Kidney glomerular epithelial cell (primary cell): ENCODE results near the gene BHLHA15.
"Not testable (repeated sequence)": the region's sequence is repeated elsewhere in the genome, so short reads cannot be mapped to it uniquely, and the experiment has no call there.

Experiments
- DNase-seq: peaks from one replicate; lab custom pipeline; 2025; lab: John Stamatoyannopoulos, UW

Gene BHLHA15

DNA sequence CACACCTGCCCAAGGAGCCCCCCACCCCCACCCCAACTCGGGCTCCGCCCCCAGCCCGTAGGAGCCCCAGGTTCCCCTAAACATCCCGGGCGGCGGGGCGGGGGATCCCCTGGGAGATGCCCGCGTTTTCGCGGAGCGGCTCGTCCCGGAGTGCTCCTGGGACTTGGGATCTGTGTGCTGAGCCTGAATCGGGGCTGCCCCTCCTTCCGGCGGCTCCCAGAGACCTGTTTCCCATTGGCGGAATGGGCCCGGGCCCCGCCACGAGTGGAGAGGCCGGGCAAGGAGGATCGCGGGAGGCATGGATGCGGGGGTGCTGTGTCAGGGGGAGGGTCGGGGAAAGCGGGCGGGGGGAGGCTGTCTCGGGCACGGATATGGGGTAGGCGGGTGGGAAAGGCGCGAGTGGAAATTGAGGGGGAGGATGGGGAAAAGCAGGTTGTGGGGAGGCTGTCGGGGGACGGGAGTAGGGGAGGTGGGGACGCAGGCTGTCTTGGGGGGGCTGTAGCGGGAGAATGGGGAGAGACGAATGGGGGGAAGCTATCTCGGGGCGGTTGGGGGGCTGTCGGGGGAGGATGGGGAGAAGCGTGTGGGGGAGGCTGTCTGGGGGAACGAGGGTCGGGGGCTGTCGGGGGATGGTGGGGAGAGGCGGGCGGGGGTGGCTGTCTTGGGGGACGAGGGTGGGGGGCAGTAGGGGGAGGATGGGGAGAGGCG, 572 bp upstream of the BHLHA15 start:
- DNase-seq, result no peak

DNA sequence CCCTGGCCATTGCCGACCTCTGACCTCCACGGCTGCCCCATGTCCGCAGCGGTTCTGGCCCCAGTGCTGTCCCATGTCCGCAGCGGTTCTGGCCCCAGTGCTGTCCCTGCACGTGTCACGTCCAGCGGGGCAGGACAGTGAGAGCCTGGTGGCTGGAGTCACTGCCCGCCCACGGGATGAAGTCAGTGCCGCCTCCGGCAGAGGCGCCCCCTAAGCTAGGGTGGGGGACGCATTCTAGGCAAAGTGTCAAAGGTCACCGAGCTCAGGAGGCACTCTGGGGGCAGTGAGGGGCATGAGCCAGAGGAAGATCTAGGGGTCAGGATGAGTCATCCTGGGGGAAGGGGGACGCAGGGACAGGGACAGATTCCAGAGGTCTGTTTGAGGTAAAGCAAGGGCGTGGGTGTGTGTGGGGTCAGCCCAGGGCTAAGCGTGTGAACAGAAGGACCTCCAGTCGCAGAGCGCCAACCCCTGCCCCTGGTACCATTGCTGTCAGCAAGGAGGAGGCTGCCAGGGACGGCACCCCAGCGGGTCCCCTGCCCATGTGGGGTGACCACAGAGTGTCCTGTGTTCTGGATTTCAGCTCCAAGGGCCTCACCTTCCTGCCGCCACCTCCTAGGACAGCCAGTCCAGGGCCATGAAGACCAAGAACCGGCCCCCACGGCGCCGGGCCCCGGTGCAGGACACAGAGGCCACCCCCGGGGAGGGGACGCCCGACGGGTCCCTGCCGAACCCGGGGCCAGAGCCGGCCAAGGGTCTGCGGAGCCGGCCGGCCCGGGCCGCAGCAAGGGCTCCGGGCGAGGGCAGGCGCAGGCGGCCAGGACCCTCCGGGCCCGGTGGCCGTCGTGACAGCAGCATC, 665 bp downstream of the BHLHA15 start:
- DNase-seq, result no peak

DNA sequence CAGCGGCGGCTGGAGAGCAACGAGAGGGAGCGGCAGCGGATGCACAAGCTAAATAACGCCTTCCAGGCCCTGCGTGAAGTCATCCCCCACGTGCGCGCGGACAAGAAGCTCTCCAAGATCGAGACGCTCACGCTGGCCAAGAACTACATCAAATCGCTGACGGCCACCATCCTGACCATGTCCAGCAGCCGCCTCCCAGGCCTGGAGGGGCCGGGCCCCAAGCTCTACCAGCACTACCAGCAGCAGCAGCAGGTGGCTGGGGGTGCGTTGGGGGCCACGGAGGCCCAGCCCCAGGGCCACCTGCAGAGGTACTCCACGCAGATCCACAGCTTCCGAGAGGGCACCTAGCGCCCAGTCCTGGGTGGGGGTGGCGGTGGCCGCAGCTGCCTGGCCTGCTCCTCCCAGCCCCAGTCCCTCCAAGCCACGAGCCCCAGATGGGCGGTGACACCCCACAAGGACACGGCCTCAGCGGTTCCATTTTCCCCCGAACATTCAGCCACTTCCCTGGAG, 1.3 kb downstream of the BHLHA15 start:
- no peak for DNase-seq

DNA sequence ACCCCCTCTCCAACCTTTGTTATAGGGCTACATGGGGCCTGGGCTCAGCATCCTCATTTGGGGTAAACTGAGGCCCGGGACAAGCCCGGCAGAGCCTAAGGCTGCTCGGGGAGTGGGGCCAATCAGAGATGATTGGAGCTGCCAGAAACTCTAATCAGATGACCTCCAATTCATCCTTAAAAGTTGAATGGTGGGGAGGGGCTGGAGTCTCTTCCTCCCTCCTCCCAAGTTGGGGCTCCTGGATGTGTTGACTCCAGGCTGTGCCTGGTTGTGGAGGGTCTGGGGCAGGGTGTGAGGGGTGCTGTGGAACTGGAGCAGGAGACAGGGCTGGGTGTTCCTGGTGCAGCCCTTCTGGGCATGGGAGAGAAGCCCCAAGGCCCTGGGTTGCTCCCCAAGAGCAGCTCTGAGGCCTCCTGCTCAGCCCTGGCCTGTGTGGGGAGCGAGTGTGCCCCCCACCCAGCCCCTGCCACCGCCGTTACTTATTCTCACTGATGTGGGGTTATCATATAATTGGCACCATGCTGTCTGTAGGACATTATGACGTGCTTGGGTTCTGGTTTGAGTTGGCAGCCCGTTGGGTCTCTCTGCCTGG, 2.2 kb downstream of the BHLHA15 start:
- no peak for DNase-seq

DNA sequence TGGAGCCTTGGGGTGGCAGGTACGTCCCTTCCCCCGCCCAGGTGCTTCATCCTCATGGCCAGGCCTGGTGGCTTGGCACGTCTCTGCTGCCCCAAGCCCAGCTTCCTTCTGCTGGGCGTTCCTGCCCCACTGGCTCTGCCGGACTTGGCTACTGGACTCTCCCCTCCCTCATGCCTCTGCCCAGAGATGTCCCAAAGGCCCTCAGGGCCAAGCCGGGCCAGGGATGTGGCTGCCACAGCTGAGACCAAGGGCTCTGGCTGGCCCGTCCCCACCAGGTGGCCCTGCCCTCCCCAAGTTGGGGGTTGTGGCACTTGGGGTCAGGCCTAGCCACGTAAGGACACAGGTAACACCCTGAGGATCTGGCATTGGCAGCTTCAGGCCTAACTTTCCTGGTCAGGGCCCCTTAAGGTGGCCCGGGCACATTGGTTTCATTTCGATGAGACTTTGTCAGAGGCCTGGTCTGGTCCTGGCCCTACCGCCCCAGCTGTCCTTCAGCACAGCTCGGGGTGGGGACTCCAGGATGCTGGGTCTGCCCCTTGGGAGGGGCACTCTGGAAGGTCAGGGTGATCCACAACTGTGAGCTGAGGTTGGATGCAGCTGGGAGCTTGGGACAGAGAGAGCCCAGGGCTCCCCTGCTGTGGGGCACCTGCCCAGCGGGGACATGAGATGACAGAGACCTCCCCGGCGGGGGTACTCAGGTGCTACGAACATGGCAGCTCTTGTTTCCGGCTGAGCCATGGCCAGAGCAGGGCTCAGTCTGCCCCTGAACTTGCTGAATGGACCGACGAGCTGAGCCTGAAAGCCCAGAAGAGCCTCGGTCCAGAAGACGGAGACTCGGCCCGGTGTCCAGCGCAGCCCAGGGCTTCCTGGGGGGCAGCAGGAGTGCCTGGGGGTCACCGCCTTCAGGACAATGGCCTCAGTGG, 2.9 kb downstream of the BHLHA15 start:
- no peak for DNase-seq

DNA sequence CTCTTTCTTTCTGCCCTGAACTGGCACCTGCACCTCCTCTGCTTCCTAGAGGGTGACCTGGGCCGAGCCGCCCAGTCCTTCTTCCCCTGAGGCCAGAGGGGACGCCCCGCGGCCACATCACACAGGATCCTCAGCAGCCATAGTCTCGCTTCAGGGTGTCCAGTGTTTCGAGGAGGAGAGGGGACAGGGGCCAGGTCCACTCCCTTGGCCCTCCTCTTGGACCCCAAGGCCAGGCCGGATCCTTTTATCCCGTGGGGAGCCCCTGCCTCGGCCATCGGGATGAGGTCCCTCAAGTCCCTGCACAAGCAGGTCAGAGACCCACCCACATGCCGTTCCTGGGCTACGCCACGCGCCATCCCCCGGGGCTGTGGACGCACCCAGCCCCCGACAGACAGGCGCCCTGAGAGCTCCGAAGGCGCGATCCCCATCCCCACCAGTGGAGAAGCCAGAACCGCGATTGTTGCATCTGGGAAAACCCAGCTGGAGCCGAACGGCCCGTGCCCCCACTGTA, 3.6 kb downstream of the BHLHA15 start:
- no peak for DNase-seq

DNA sequence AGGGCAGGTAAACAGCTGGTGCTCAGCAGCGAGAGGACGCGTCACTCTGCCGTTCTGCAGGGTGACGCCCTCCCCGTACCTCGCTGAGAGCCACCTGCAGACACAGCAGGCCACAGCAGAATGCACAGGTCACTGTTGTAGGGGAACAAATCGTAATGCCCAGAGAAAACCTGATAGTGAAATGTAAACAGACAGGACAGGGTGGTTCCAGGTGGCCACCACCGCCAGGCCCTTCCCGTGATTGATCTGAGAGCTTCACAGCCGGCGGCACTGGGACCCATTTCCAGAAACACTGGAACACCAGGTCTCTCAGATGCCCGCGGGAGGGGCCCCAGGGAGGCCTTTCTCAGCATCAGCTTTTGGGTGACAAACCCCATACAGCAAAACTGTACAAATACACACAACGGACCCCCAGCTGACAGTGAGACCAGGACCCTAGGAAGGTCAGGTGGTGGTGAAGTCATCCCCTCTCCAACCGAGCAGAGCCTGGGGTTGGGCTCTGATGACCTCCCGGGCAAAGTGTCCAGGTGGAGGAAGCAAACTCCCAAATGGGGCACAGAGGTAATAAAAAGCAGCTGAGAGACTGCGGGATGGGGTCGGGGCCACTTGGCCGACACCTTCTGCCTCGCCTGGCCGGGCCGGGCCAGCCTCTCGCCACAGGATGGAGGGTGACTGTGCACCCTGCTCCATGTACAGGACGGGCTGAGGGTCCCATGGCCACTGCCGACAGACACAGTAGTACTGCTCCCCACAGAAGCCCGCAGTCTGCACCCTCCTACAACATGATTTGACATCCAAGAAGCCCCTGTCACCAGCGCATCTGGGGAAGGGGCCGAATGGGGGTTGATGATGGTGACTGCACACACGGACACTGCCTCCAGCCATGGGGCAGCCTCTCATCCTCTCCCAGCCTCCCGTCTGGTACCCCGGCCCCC, 4.6 kb downstream of the BHLHA15 start:
- DNase-seq, result no peak

DNA sequence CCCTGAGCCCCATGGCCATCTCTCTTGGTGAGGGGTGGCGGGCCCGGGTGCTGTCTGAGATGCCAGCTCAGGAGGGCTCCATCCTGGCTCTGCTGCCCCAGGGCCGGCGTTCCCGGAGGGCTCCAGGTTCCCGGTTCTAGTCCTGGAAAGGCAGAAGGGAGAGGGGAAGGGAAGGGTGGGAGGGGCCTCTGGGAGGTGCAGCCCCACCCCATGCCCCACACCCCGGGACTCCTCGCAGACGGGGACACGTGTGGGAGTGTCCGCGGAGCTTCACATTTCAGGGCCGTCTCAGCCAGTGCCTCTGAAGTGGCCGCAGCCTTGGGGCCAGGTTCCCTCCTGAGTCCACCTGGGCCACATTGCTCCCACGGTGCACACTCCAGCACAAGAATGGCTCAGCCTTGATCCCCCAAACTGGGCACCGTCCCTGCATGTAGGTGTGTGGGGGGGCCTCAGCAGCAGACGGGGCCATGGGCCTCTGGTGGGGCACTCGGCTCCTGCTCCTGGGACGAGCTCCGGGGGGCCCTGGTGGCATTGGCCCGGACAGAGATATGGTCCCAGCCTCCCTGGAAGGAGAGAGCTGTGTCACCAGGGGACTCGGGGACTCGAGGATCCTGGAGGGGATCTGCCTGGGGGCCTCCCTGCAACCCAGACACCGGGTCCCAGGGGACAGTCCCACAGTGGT, 5.8 kb downstream of the BHLHA15 start:
- no peak for DNase-seq

DNA sequence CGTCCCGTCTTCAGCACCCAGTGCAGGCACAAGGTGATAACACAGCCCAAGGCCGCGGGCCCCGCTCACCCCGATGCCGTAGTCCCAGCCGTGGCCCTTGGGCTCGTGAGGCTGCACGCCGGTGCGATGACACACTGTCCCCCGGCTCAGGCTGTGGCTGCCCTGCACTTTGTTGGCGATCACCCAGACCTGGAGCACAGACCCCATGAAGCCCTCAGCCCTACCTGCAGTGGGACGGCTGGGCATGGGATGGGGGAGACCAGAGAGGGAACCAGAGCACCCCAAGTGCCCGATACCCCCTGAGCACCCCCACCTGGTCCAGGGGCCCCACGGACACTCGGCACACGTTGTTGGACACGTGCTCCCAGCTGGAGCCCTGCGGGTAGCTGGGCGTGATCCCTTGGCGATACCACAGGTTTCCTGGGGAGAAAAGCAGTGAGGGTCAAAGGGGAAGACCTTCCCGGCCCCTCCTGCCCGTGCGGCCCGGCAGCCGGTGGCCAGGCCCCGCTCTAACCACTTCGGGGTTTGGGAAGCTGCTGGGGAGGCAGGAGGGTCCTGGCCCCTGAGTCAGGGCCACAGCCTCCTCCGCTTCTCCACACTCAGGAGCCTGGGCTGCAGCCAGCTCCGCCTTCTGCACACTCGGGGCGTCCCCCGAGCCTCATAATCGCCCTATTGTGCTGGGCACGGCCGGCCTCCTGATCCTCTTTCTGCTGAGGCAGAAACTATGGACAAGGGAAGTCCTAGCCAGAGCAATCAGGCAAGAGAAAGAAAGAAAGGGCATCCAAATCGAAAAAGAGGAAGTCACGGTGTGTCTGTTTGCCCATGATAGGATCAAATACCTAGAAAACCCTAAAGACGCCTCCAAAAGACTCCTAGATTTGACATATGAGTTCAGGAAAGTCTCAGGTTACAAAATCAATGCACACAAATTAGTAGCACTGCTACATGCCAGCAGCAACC, 6.7 kb downstream of the BHLHA15 start:
- no peak for DNase-seq

DNA sequence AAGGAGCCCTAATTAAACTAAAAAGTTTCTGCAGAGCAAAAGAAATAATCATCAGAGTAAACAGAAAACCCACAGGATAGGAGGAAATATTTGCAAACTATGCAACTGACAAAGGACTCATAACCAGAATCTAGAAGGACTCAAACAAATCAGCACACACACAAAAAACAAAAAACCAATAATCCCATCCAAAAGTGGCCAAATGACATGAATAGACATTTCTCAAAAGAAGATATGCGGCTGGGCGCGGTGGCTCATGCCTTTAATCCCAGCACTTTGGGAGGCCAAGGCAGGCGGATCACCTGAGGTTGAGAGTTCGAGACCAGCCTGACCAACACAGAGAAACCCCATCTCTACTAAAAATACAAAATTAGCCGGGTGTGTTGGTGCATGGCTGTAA, 8.1 kb downstream of the BHLHA15 start:
- not testable (repeated sequence) for DNase-seq

DNA sequence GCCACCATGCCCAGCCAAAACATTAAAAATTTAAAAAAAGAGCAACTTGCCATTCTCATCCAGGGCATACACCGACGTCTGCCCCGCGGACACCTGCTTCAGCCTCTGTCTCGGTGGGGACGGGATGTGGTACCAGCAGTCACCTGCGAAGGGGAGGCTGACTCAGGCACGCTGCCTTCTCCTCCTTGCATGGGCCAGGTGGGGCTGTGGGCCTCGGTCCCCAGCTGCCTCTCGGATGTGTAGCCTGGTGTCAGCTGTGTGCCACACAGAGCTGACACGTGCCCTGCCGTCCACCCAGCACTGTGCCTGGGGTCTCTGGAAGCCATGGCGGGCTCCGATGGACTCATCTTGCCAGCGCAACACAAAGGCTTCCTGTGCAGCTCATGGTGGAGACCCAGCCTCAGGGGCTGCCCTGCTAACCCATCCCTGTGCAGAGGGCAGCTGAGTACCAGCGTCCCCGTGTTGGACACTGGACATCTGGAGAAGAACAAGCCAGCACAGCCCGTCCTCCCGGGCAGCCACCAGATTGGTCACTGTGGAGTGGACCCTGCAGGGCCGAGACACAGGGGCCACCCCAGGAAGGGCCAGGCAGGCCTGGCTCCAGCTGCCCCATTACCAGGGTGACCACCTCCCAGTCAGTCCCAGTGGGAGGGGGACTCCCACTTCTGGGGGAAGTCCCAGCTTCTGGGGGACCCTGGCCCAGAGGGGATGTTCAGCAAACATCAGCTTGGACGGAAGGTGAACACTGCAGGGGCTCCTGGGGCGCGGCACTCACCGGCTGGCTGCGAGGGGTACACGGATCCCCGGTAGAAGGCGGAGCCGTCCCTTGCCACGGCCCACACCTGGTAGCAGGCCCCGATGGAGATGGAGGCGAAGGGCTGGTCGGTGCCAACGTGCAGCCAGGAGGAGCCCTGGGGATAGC, 10.6 kb downstream of the BHLHA15 start:
- no peak for DNase-seq

DNA sequence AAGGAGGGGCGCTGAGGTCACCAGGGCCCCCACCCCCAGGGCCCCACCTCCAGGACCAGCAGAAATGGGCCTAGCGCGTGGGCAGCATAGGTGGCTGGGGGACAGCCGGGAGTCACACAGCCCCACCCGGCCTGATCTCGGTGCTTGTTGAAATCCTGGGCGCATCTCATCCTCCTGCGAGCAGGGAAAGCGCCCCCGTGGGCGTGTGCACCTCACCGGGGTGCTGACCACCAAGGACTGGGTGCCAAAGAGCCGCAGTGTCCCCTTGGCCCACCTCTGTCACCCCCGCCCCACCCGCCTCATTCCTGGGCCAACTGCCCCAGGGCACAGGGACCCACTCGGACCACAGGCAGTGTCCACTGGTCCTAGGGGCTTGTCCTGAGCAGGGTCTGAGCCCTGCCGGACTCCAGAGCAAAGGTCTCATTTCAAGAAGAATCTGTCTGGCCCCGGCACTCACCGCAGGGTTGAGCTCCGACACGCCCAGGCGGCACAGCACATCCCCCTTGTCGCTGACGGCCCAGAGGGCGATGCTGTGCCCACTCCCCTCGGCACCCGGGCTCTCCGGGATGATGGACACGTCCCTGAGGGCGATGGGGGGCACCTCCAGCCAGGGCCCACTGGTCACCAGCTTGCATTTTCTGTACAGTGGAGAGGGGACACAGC, 11.4 kb downstream of the BHLHA15 start:
- no peak for DNase-seq

DNA sequence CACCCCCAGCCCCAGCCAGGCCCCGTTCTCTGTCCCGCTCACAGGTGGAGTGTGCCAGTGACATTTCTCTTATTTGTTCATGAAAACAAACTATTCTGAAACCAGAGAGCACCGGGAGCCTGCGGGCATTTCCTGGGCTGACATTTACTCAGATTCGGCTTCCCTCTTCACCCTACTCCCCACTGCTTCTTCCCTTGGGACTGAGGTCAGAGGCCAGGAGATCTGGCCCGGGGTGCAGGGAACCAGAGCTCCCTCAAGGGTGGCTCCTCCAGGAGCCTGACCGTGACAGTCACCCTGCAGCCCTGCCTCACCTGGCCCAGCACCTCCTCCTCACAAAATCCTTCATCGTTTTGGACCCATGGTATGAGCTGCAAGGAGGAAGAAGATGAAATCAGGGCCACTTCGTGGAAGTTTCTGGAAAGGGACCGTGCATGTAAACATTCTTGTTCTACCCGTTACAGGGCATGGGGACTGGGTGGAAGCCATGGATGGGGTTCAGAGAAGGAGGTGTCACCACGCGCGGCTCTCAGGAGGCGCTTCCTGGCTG, 12.2 kb downstream of the BHLHA15 start:
- DNase-seq, result no peak

DNA sequence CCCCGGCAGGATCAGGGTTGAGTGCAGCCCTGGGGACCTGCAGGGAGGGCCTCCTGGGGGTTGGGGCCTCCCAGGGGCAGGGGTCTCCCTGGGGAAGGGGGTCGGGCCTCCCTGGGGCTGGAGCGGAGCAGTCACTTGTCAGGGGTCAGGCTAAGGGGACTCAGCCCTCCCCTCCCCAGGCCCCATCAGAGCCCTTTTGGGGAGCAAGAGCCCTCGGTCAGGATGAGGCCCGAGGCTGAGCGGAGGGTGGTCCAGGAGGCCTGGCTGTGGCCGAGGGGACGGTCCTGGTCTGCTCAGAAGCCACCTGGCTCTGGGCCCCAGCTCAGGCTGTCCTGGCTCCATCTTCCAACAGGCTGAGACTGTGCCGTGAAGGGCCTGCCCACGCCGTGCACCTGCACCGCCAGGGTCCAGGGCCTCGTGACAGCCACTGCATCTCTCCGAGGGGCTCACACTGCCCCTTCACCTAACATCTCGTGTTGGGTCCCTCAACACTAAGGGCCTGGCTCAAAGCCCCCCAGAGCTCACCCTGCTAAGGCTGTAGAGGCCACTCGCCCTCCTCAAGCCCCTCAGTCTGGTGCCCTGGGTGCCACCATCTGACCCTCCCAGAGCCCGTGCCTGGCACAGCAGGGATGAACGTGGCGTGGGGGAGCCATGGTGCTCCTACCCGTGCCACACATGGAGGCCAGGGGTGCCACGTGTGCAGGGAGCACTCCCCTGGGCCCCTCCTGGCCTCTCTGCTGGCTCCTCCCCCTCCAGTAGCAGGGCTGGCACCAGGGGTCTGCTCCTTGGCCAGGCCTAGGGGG, 12.9 kb downstream of the BHLHA15 start:
- DNase-seq, result no peak

DNA sequence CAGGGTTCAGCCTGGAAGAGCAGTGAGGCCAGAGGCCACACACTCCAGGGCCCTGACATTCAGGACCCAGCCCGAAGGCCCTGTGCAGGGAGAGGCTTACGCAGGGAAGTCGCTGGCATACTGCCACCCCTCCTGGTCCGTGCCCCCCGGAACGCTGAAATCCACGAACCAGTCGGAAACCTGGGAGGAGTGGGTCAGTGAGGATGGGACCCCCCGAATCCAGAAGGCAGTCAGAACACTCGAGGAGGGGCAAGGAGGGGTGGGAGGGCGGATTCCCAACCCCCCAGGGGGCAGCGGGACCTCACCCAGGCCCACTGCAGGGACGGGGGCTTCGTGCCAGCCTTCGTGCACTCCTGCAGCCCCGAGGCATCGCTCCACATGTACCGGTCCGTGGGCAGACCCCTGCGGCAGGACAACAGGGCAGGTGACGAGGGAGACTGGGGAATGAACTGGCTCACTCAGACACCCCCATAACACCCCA, 13.5 kb downstream of the BHLHA15 start:
- no peak for DNase-seq
